Measurements from ENCODE around the gene CACNA2D4. TPM values are rescaled to one million over a fixed set of nuclear protein-coding genes. Genes with fewer than 3 reads are reported as not detected.

Gene CACNA2D4
- total RNA-seq, 1 donor = 0.72 TPM

DNA sequence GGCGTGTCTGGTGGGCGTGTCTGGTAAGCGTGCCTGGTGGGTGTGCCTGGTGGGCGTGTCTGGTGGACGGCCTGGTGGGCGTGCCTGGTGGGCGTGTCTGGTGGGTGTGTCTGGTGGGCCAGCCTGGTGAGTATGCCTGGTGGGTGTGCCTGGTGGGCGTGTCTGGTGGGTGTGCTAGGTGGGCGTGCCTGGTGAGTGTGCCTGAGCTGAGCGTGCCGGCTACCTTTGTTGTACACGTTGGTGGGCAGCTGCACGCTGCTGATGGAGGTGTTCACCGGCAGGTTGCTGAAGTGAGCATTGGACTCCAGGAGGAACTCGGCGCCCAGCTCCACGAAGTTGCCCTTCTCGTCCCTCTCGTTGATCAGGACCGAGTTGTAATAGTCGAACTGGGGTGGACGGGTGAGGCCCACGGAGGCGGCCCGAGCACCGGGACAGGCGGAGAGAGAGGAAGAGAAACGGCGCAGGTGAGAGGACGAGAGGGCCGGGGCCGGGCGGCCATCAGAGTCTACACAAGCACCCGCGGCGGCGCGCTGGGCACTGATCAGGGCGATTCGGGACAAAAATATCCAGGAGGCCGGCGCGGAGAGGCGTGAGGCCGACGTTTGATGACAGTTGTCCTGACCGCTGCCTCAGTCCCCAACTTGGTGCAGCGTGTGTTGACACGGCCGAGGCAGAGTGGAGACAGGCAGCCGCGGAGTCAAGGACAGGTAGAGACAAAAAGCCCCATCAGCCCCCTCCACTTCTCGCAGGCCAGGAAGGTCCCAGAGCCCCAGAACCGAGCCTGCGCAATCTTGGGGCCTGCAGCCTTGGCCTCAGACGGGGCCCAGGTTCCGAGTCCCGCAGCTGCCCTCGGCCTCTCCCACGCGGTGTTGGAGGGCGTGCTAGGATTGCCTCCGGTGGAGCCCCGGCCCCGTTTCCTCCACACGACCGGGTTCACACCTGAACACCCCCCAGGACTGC, 10.5 kb downstream of the CACNA2D4 start:
- H3K79me2 ChIP-seq (ENCODE audit: insufficient read depth, low read length) = no peaks in the 10 kb centered on the region
- H3K36me3 ChIP-seq (ENCODE audit: insufficient read depth, low read length) = no peaks in the 10 kb centered on the region
- H4K20me1 ChIP-seq (ENCODE audit: insufficient read depth, low read length) = no peaks in the 10 kb centered on the region
- H3K9me3 ChIP-seq (ENCODE audit: low read depth, low read length) = no peaks in the 10 kb centered on the region
- H3K4me3 ChIP-seq (ENCODE audit: insufficient read depth, low read length) = no peak overlapping the region
- H3K27me3 ChIP-seq (ENCODE audit: insufficient read depth, low read length) = peaks cover 5% of the 10 kb centered on the region
- H3K4me1 ChIP-seq (ENCODE audit: insufficient read depth, low read length) = no peaks in the 10 kb centered on the region
- H2AFZ ChIP-seq (ENCODE audit: low read length) = no peak overlapping the region
- no peak overlapping the region for H3K27ac ChIP-seq (ENCODE audit: low read depth, low read length)
- no peak overlapping the region for H3K4me2 ChIP-seq (ENCODE audit: insufficient read depth, low read length)
- TF ChIP-seq, protein P1, sequence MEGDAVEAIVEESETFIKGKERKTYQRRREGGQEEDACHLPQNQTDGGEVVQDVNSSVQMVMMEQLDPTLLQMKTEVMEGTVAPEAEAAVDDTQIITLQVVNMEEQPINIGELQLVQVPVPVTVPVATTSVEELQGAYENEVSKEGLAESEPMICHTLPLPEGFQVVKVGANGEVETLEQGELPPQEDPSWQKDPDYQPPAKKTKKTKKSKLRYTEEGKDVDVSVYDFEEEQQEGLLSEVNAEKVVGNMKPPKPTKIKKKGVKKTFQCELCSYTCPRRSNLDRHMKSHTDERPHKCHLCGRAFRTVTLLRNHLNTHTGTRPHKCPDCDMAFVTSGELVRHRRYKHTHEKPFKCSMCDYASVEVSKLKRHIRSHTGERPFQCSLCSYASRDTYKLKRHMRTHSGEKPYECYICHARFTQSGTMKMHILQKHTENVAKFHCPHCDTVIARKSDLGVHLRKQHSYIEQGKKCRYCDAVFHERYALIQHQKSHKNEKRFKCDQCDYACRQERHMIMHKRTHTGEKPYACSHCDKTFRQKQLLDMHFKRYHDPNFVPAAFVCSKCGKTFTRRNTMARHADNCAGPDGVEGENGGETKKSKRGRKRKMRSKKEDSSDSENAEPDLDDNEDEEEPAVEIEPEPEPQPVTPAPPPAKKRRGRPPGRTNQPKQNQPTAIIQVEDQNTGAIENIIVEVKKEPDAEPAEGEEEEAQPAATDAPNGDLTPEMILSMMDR (IDR thresholded peaks at IDR 0.05; ENCODE audit: extremely low read depth, low read depth, low read length) = no peak
- DNase-seq (ENCODE audit: insufficient read length, low spot score, missing footprints) = peak; percentile 60

DNA sequence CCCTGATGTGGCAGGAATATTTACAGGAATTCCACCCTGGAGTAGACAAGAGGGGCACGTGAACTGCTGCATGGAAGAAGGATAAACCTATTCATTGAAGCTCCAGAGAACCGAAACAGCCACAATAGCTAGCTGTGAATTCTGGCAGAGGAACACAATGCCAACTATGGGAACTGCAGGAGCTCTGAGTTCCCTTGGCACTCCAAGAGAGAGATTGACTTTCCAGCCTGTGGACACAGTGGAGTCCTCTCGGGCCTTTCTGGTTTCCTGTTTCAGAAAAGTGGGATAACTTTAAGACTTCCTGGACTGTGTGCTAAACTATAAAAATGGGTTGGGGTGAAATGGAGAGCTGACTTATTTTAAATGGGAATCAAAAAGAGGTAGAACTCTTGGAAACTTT, 11.9 kb downstream of the CACNA2D4 start:
- H3K9me3 ChIP-seq (ENCODE audit: low read depth, low read length) = no peaks in the 10 kb centered on the region
- no peaks in the 10 kb centered on the region for H4K20me1 ChIP-seq (ENCODE audit: insufficient read depth, low read length)
- no peak overlapping the region for H2AFZ ChIP-seq (ENCODE audit: low read length)
- no peak for DNase-seq (ENCODE audit: insufficient read length, low spot score, missing footprints)
- no peaks in the 10 kb centered on the region for H3K79me2 ChIP-seq (ENCODE audit: insufficient read depth, low read length)
- TF ChIP-seq, protein P1 (IDR thresholded peaks at IDR 0.05; ENCODE audit: extremely low read depth, low read depth, low read length) = no peak
- H3K27me3 ChIP-seq (ENCODE audit: insufficient read depth, low read length) = peaks cover 5% of the 10 kb centered on the region
- H3K36me3 ChIP-seq (ENCODE audit: insufficient read depth, low read length) = no peaks in the 10 kb centered on the region
- H3K4me3 ChIP-seq (ENCODE audit: insufficient read depth, low read length) = no peak overlapping the region
- H3K4me1 ChIP-seq (ENCODE audit: insufficient read depth, low read length) = no peaks in the 10 kb centered on the region
- no peak overlapping the region for H3K4me2 ChIP-seq (ENCODE audit: insufficient read depth, low read length)
- no peak overlapping the region for H3K27ac ChIP-seq (ENCODE audit: low read depth, low read length)

DNA sequence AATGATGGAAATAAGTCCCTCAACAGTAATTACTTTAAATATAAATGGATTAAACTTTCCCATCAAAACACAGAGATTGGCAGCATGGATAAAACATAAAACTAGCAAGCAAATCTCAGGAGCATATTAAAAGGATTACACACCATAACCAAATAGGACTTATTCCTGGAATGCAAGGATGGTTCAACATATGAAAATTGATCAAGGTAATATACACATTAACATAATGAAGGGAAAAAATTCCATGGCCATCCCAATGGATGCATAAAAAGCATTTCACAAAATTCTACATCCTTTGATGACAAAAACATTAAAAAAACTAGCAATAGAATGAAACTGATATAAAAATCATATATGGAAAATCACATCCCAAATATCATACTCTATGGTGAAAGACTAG, 13.6 kb downstream of the CACNA2D4 start:
- H2AFZ ChIP-seq (ENCODE audit: low read length) = no peak overlapping the region
- no peaks in the 10 kb centered on the region for H3K4me1 ChIP-seq (ENCODE audit: insufficient read depth, low read length)
- H3K4me2 ChIP-seq (ENCODE audit: insufficient read depth, low read length) = no peak overlapping the region
- no peaks in the 10 kb centered on the region for H4K20me1 ChIP-seq (ENCODE audit: insufficient read depth, low read length)
- no peak overlapping the region for H3K4me3 ChIP-seq (ENCODE audit: insufficient read depth, low read length)
- peaks cover 11% of the 10 kb centered on the region for H3K27me3 ChIP-seq (ENCODE audit: insufficient read depth, low read length)
- H3K79me2 ChIP-seq (ENCODE audit: insufficient read depth, low read length) = no peaks in the 10 kb centered on the region
- H3K27ac ChIP-seq (ENCODE audit: low read depth, low read length) = no peak overlapping the region
- H3K9me3 ChIP-seq (ENCODE audit: low read depth, low read length) = no peaks in the 10 kb centered on the region
- no peak for DNase-seq (ENCODE audit: insufficient read length, low spot score, missing footprints)
- no peaks in the 10 kb centered on the region for H3K36me3 ChIP-seq (ENCODE audit: insufficient read depth, low read length)
- TF ChIP-seq, protein P1 (IDR thresholded peaks at IDR 0.05; ENCODE audit: extremely low read depth, low read depth, low read length) = no peak

DNA sequence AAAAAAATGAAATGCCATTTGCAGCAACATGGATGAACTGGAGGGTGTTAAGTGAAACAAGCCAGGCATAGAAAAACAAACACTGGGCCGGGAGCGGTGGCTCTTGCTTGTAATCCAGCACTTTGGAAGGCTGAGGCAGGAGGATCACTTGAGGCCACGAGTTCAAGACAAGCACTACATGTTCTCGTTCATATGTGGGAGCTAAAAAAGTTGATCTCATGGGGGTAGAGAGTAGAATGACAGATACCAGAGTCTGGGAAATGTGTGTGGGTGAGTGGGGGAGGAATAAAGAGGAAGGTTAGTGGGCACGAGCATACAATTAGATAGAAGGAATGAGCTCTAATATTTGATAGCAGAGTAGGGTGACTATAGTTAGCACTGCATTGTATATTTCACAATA, 21.5 kb downstream of the CACNA2D4 start:
- DNase-seq (ENCODE audit: insufficient read length, low spot score, missing footprints) = no peak
- TF ChIP-seq, protein P1 (IDR thresholded peaks at IDR 0.05; ENCODE audit: extremely low read depth, low read depth, low read length) = no peak
- H3K4me1 ChIP-seq (ENCODE audit: insufficient read depth, low read length) = no peaks in the 10 kb centered on the region
- H3K9me3 ChIP-seq (ENCODE audit: low read depth, low read length) = no peaks in the 10 kb centered on the region
- H3K27me3 ChIP-seq (ENCODE audit: insufficient read depth, low read length) = peaks cover 20% of the 10 kb centered on the region
- H4K20me1 ChIP-seq (ENCODE audit: insufficient read depth, low read length) = no peaks in the 10 kb centered on the region
- no peak overlapping the region for H3K4me3 ChIP-seq (ENCODE audit: insufficient read depth, low read length)
- H2AFZ ChIP-seq (ENCODE audit: low read length) = no peak overlapping the region
- H3K27ac ChIP-seq (ENCODE audit: low read depth, low read length) = no peak overlapping the region
- no peaks in the 10 kb centered on the region for H3K79me2 ChIP-seq (ENCODE audit: insufficient read depth, low read length)
- no peak overlapping the region for H3K4me2 ChIP-seq (ENCODE audit: insufficient read depth, low read length)
- H3K36me3 ChIP-seq (ENCODE audit: insufficient read depth, low read length) = no peaks in the 10 kb centered on the region
